BJ (cell line): ENCODE data around the gene XPR1. TPM values are rescaled to one million over a fixed set of nuclear protein-coding genes. Genes with fewer than 3 reads are reported as not detected.

Experiments used
- CTCF ChIA-PET: fragments of 350-600 bp; formaldehyde crosslinking; extraction: SDS; loops from one replicate; lab custom pipeline; 2021; ENCODE audit warnings: antibody characterized with exemption, inconsistent platforms; lab: Yijun Ruan, JAX
- POLR2A ChIA-PET: fragments of 300-600 bp; sonication (Branson Sonifier 250); formaldehyde crosslinking; extraction: SDS; loops from one replicate; lab custom pipeline; 2021; ENCODE audit warnings: antibody characterized with exemption; lab: Charles Lee
- DNase-seq: peaks from one replicate; pipeline ENCODE4 v3.0.0-alpha.2; 2011; ENCODE audit warnings: low read depth
- H3K27me3 ChIP-seq: 2 replicates; pipeline ENCODE4 v1.6.0; 2011; ENCODE audit warnings: low read length; ENCODE audit not compliant: control insufficient read depth, insufficient read depth
- H3K36me3 ChIP-seq: 2 replicates; pipeline ENCODE4 v1.5.1; 2011; ENCODE audit warnings: low read length; ENCODE audit not compliant: control insufficient read depth, insufficient read depth
- H3K4me3 ChIP-seq: 2 replicates; pipeline ENCODE4 v1.5.1; 2011; ENCODE audit warnings: low read depth, mild to moderate bottlenecking, control low read depth, low read length
- CTCF ChIP-seq: IDR thresholded peaks from 2 replicates; pipeline ENCODE4 v1.5.1; 2011; ENCODE audit warnings: low read depth, mild to moderate bottlenecking, control low read depth, inconsistent platforms, low read length, moderate library complexity; ENCODE audit not compliant: insufficient read depth
- polyA plus RNA-seq: library from polyadenylated mRNA; depleted of rRNA; stranded (reverse); fragments of >200 nt; gene quantifications from 2 replicates; pipeline ENCODE4 v1.2.3, GENCODE V29; 2011

The XPR1 gene
- polyA plus RNA-seq, 1 experiment, result 17.3 TPM

DNA sequence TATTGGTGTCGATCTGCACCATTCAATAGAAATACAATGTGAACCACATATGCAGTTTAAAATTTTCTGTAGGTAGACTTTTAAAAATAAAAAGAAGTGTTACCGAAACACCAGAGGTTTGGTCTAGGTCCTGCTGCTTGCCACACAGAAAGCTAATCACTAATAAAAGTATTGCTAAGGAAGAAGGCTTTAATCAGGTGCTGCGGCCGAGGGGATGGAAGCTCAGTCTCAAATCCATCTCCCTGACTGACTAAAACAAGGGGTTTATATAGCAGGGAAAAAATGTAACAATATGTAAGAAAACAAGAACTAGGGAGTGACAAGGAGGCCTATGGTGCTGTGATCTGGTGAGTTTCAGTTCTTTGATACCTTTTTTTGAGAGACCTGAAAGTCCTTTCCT, 99.3 kb downstream of the XPR1 start:
- ChIA-PET POLR2A (no interaction called here), CTCF (interaction anchor here (0.6 kb wide), 1 partner anchor 40 kb away, joined by 3 read pairs; no protein-coding TSS in a partner anchor)
- no peak for DNase-seq
- Histone ChIP-seq H3K27me3 (no peaks in the 10 kb centered on the region), H3K4me3 (no peak overlapping the region), H3K36me3 (no peaks in the 10 kb centered on the region)
- no peak for TF ChIP-seq CTCF

DNA sequence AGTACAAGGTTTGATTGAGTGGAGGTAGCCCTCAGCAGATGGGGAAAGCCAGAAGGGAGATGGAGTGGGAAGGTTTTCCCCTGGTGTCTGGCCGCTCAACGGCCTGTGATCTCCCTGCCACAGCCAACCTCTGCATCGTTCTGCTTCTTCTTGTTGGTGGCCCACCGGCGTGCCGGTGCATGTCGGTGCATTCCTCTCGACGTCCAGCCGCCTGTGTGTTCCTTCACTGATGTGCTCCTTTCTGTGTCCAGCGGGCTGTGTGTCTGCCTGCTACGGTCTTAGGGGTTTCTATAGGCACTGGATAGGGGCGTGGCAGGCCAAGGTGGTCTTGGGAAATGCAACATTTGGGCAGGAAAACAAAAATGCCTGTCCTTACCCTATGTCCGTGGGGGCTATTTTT, 101.0 kb downstream of the XPR1 start:
- DNase-seq, result no peak
- H3K4me3 ChIP-seq, result no peak overlapping the region
- H3K27me3 ChIP-seq, result no peaks in the 10 kb centered on the region
- no peaks in the 10 kb centered on the region for H3K36me3 ChIP-seq
- CTCF ChIA-PET, result no interaction called here
- no peak for TF ChIP-seq CTCF
- POLR2A ChIA-PET, result no interaction called here

DNA sequence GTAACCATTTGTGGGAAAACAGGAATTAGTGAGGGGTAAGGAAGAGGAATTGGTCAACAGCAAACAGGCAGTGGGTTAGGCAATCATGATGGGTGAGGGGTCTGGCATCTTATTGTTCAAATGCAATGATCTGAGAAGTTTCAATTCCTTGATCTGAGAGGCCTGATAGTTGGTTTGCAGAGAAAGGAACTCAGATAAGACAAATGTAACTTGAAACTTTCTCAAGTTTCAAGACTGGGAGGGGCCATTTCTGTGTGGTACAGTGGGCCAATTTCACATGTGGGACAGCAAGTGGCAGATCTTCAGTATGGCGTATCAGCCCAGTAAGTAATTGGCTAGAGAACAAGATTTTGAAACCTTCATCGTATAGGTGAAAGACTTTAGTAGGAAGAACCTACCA, 102.5 kb downstream of the XPR1 start:
- H3K27me3 ChIP-seq, result no peaks in the 10 kb centered on the region
- POLR2A ChIA-PET, result no interaction called here
- H3K36me3 ChIP-seq, result no peaks in the 10 kb centered on the region
- DNase-seq, result no peak
- H3K4me3 ChIP-seq, result no peak overlapping the region
- no peak for TF ChIP-seq CTCF
- CTCF ChIA-PET, result no interaction called here

GRCh38 chr1:180742663-180743062, 110.8 kb downstream of the XPR1 start:
- TF ChIP-seq CTCF, result no peak
- POLR2A ChIA-PET, result no interaction called here
- DNase-seq, result no peak
- Histone ChIP-seq H3K4me3 (no peak overlapping the region), H3K27me3 (no peaks in the 10 kb centered on the region), H3K36me3 (no peaks in the 10 kb centered on the region)
- CTCF ChIA-PET, result no interaction called here

DNA sequence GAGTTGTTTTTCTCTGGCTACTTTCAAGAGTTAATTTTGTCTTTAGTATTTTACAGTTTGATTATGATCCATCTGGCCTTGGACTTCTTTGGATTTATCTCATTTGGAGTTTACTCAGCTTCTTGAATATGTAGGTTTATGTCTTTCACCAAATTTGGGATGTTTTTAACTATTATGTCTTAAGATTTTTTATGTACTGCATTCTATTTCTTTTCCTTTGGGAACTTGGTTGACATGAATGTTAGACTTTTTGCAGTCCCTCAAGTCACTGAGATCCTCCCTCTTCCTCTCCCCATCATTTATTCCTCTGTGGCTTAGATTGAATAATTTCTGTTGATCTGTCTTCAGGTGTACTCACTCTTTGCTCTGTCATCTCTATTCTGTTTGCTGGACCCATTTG, 112.0 kb downstream of the XPR1 start:
- no peak for TF ChIP-seq CTCF
- no peaks in the 10 kb centered on the region for H3K27me3 ChIP-seq
- no peak overlapping the region for H3K4me3 ChIP-seq
- CTCF ChIA-PET, result no interaction called here
- no peak for DNase-seq
- POLR2A ChIA-PET, result no interaction called here
- no peaks in the 10 kb centered on the region for H3K36me3 ChIP-seq
